Panc1 (cell line): ENCODE results near the gene CNDP1.

Experiments used
- POLR2AphosphoS5 ChIP-seq: IDR thresholded peaks from 2 replicates; pipeline ENCODE4 v1.6.1; 2012; ENCODE audit warnings: mild to moderate bottlenecking, low read depth, low read length, moderate library complexity
- TF ChIP-seq, protein P1 (sequence below): fragments of 450-650 bp; IDR thresholded peaks from 2 replicates; pipeline ENCODE4 v1.5.1; 2017; ENCODE audit warnings: mild to moderate bottlenecking

DNA sequence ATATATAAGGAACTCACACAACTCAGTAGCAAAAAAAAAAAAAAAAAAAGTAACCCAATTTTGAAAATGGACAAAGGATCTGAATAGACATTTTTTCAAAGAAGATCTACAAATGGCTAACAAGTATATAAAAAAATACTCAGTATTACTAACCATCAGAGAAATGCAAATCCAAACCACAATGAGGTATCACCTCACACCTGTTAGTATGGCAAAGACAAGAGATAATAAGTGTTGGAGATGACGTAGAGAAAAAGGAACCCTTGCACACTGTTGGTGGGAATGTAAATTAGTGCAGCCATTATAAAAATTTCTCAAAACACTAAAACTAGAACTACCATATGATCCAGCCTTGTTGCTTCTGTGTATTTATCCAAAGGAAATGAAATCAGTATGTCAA is 5.8 kb upstream of the CNDP1 start:
- TF ChIP-seq, protein P1, sequence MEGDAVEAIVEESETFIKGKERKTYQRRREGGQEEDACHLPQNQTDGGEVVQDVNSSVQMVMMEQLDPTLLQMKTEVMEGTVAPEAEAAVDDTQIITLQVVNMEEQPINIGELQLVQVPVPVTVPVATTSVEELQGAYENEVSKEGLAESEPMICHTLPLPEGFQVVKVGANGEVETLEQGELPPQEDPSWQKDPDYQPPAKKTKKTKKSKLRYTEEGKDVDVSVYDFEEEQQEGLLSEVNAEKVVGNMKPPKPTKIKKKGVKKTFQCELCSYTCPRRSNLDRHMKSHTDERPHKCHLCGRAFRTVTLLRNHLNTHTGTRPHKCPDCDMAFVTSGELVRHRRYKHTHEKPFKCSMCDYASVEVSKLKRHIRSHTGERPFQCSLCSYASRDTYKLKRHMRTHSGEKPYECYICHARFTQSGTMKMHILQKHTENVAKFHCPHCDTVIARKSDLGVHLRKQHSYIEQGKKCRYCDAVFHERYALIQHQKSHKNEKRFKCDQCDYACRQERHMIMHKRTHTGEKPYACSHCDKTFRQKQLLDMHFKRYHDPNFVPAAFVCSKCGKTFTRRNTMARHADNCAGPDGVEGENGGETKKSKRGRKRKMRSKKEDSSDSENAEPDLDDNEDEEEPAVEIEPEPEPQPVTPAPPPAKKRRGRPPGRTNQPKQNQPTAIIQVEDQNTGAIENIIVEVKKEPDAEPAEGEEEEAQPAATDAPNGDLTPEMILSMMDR = no peak
- TF ChIP-seq POLR2AphosphoS5 = no peak
